Measurements from ENCODE around the gene TMEM43.
"Not testable (repeated sequence)": the region's sequence is repeated elsewhere in the genome, so short reads cannot be mapped to it uniquely, and the experiment has no call there.

The TMEM43 gene

GRCh38 chr3:14119651-14120050 lies 5.2 kb upstream of the TMEM43 start:
- no peaks in the 10 kb centered on the region for H3K27me3 ChIP-seq (ENCODE audit: insufficient read depth, low read length)
- peaks cover 19% of the 10 kb centered on the region for H3K4me1 ChIP-seq (ENCODE audit: insufficient read depth, low read length, severe bottlenecking)
- no peaks in the 10 kb centered on the region for H4K20me1 ChIP-seq (ENCODE audit: insufficient read depth, low read length)
- H3K9ac ChIP-seq (ENCODE audit: low read length): no peak overlapping the region
- no peak for TF ChIP-seq EZH2 (IDR thresholded peaks at IDR 0.05; ENCODE audit: borderline replicate concordance, low read length)
- no peak for TF ChIP-seq CTCF (IDR thresholded peaks at IDR 0.05; ENCODE audit: low read length)
- H3K9me2 ChIP-seq (ENCODE audit: low read depth, low read length): no peaks in the 10 kb centered on the region
- H3K4me2 ChIP-seq (ENCODE audit: low read length): no peak overlapping the region
- H3K36me3 ChIP-seq (ENCODE audit: insufficient read depth, low read length): peaks cover 62% of the 10 kb centered on the region
- H3K27ac ChIP-seq (ENCODE audit: low read depth, low read length, poor library complexity, severe bottlenecking): no peak overlapping the region
- H3K9me3 ChIP-seq (ENCODE audit: low read length): no peaks in the 10 kb centered on the region
- no peak overlapping the region for H2AFZ ChIP-seq (ENCODE audit: low read length)
- no peaks in the 10 kb centered on the region for H3F3A ChIP-seq (ENCODE audit: insufficient read depth, low read length)
- no peak overlapping the region for H3K4me3 ChIP-seq (ENCODE audit: low read depth, low read length, poor library complexity, severe bottlenecking)
- H3K79me2 ChIP-seq (ENCODE audit: insufficient read depth, low read length): peaks cover 21% of the 10 kb centered on the region; the same call in 1 of the 2 replicates

GRCh38 chr3:14120111-14120920 lies 4.5 kb upstream of the TMEM43 start:
- H3K27me3 ChIP-seq (ENCODE audit: insufficient read depth, low read length): no peaks in the 10 kb centered on the region
- peaks cover 56% of the 10 kb centered on the region for H3K36me3 ChIP-seq (ENCODE audit: insufficient read depth, low read length)
- no peaks in the 10 kb centered on the region for H3F3A ChIP-seq (ENCODE audit: insufficient read depth, low read length)
- H3K9me2 ChIP-seq (ENCODE audit: low read depth, low read length): no peaks in the 10 kb centered on the region
- no peak overlapping the region for H3K4me3 ChIP-seq (ENCODE audit: low read depth, low read length, poor library complexity, severe bottlenecking)
- H3K9me3 ChIP-seq (ENCODE audit: low read length): no peaks in the 10 kb centered on the region
- no peak overlapping the region for H3K27ac ChIP-seq (ENCODE audit: low read depth, low read length, poor library complexity, severe bottlenecking)
- no peak for TF ChIP-seq CTCF (IDR thresholded peaks at IDR 0.05; ENCODE audit: low read length)
- no peak for TF ChIP-seq EZH2 (IDR thresholded peaks at IDR 0.05; ENCODE audit: borderline replicate concordance, low read length)
- H3K79me2 ChIP-seq (ENCODE audit: insufficient read depth, low read length): peaks cover 21% of the 10 kb centered on the region; the same call in 1 of the 2 replicates
- H3K9ac ChIP-seq (ENCODE audit: low read length): no peak overlapping the region
- H2AFZ ChIP-seq (ENCODE audit: low read length): no peak overlapping the region
- peaks cover 19% of the 10 kb centered on the region for H3K4me1 ChIP-seq (ENCODE audit: insufficient read depth, low read length, severe bottlenecking)
- no peaks in the 10 kb centered on the region for H4K20me1 ChIP-seq (ENCODE audit: insufficient read depth, low read length)
- H3K4me2 ChIP-seq (ENCODE audit: low read length): no peak overlapping the region

- H2AFZ ChIP-seq (ENCODE audit: low read length); H3K4me3 ChIP-seq (ENCODE audit: low read depth, low read length, poor library complexity, severe bottlenecking); H3K27me3 ChIP-seq (ENCODE audit: insufficient read depth, low read length); H3F3A ChIP-seq (ENCODE audit: insufficient read depth, low read length); H3K9me3 ChIP-seq (ENCODE audit: low read length); H3K27ac ChIP-seq (ENCODE audit: low read depth, low read length, poor library complexity, severe bottlenecking); H4K20me1 ChIP-seq (ENCODE audit: insufficient read depth, low read length); H3K4me2 ChIP-seq (ENCODE audit: low read length); H3K9ac ChIP-seq (ENCODE audit: low read length); H3K9me2 ChIP-seq (ENCODE audit: low read depth, low read length): not testable (repeated sequence)
- H3K36me3 ChIP-seq (ENCODE audit: insufficient read depth, low read length): peaks cover 49% of the 10 kb centered on the region
- peaks cover 21% of the 10 kb centered on the region; the same call in 1 of the 2 replicates for H3K79me2 ChIP-seq (ENCODE audit: insufficient read depth, low read length)
- peaks cover 26% of the 10 kb centered on the region for H3K4me1 ChIP-seq (ENCODE audit: insufficient read depth, low read length, severe bottlenecking)
Observed at GRCh38 chr3:14120921-14121448, 3.9 kb upstream of the TMEM43 start.

Data from OCI-LY1 (cell line).